ENCODE results near the gene NLRP8. TPM values are rescaled to one million over a fixed set of nuclear protein-coding genes. Genes with fewer than 3 reads are reported as not detected.
"Not testable (repeated sequence)": the region's sequence is repeated elsewhere in the genome, so short reads cannot be mapped to it uniquely, and the experiment has no call there.

Gene NLRP8
- total RNA-seq = not detected

- Mint-ChIP-seq H3K36me3 (no peaks in the 10 kb centered on the region), H3K27me3 (peaks cover 0 to 2% of the 10 kb centered on the region in 2 donors), H3K4me3 (no peak within 1 kb of the TSS), H3K27ac (no peak within 1 kb of the TSS), H3K9me3 (peaks cover 14% of the 10 kb centered on the region), H3K4me1 (ENCODE audit: low read depth in 2 of 2) (no peaks in the 10 kb centered on the region)
- no peak for ATAC-seq
- DNase-seq (ENCODE audit: low spot score) = no peak
These were observed at the start of gene NLRP8 for GRCh38 chr19:55947532-55947931. NLRP8 (plus strand) TSS chr19:55947832.

- H3K36me3 Mint-ChIP-seq = no peaks in the 10 kb centered on the region
- no peak overlapping the region for H3K27ac Mint-ChIP-seq
- no peaks in the 10 kb centered on the region for H3K27me3 Mint-ChIP-seq
- no peaks in the 10 kb centered on the region for H3K4me1 Mint-ChIP-seq (ENCODE audit: low read depth in 2 of 2)
- no peak overlapping the region for H3K4me3 Mint-ChIP-seq
- ATAC-seq (no peak), DNase-seq (ENCODE audit: low spot score) (no peak)
- peaks cover 4% of the 10 kb centered on the region for H3K9me3 Mint-ChIP-seq
These were observed 48.7 kb upstream of the NLRP8 start for GRCh38 chr19:55898911-55899310.

- H3K27ac Mint-ChIP-seq = no peak overlapping the region
- ATAC-seq (no peak), DNase-seq (ENCODE audit: low spot score) (no peak)
- no peaks in the 10 kb centered on the region for H3K27me3 Mint-ChIP-seq
- no peak overlapping the region for H3K4me3 Mint-ChIP-seq
- H3K9me3 Mint-ChIP-seq = peaks cover 8% of the 10 kb centered on the region
- H3K36me3 Mint-ChIP-seq = no peaks in the 10 kb centered on the region
- H3K4me1 Mint-ChIP-seq (ENCODE audit: low read depth in 2 of 2) = no peaks in the 10 kb centered on the region
These were observed 46.1 kb upstream of the NLRP8 start for GRCh38 chr19:55901369-55902079.

GRCh38 chr19:55902080-55902751, 45.4 kb upstream of the NLRP8 start:
- Mint-ChIP-seq H3K4me1 (ENCODE audit: low read depth in 2 of 2) (no peaks in the 10 kb centered on the region), H3K9me3 (peaks cover 8% of the 10 kb centered on the region), H3K36me3 (no peaks in the 10 kb centered on the region), H3K4me3 (no peak overlapping the region), H3K27ac (no peak overlapping the region), H3K27me3 (no peaks in the 10 kb centered on the region)
- no peak for DNase-seq (ENCODE audit: low spot score)
- no peak for ATAC-seq

- Mint-ChIP-seq H3K27ac (no peak overlapping the region), H3K9me3 (peaks cover 12% of the 10 kb centered on the region), H3K4me1 (ENCODE audit: low read depth in 2 of 2) (no peaks in the 10 kb centered on the region), H3K4me3 (no peak overlapping the region), H3K36me3 (peaks cover 7% of the 10 kb centered on the region), H3K27me3 (peaks cover 0 to 12% of the 10 kb centered on the region in 2 donors)
- DNase-seq (ENCODE audit: low spot score) (no peak), ATAC-seq (no peak)
These were observed 40.3 kb upstream of the NLRP8 start for GRCh38 chr19:55907286-55907685.

GRCh38 chr19:55907746-55908145, 39.9 kb upstream of the NLRP8 start:
- ATAC-seq = no peak

GRCh38 chr19:55909801-55910200, 37.8 kb upstream of the NLRP8 start:
- Mint-ChIP-seq H3K9me3 (peaks cover 4% of the 10 kb centered on the region), H3K36me3 (peaks cover 10% of the 10 kb centered on the region), H3K27me3 (peaks cover 0 to 12% of the 10 kb centered on the region in 2 donors), H3K4me1 (ENCODE audit: low read depth in 2 of 2) (no peaks in the 10 kb centered on the region), H3K4me3 (no peak overlapping the region), H3K27ac (no peak overlapping the region)
- DNase-seq (ENCODE audit: low spot score) (no peak), ATAC-seq (no peak)

More at GRCh38 chr19:55907746-55908145, 39.9 kb upstream of the NLRP8 start:
- Mint-ChIP-seq H3K9me3 (peaks cover 12% of the 10 kb centered on the region), H3K27ac (no peak overlapping the region), H3K27me3 (peaks cover 0 to 12% of the 10 kb centered on the region in 2 donors), H3K4me1 (ENCODE audit: low read depth in 2 of 2) (no peaks in the 10 kb centered on the region), H3K36me3 (peaks cover 7% of the 10 kb centered on the region), H3K4me3 (no peak overlapping the region)
- DNase-seq (ENCODE audit: low spot score) = no peak

- Mint-ChIP-seq H3K36me3 (peaks cover 19% of the 10 kb centered on the region), H3K4me3 (no peak overlapping the region), H3K4me1 (ENCODE audit: low read depth in 2 of 2) (no peaks in the 10 kb centered on the region), H3K27ac (no peak overlapping the region), H3K9me3 (peaks cover 4% of the 10 kb centered on the region), H3K27me3 (peaks cover 0 to 14% of the 10 kb centered on the region in 2 donors)
- no peak for DNase-seq (ENCODE audit: low spot score)
- ATAC-seq = no peak
These were observed 34.7 kb upstream of the NLRP8 start for GRCh38 chr19:55912916-55913315.

- no peak overlapping the region for H3K4me3 Mint-ChIP-seq
- no peak overlapping the region for H3K27ac Mint-ChIP-seq
- peaks cover 5% of the 10 kb centered on the region for H3K9me3 Mint-ChIP-seq
- ATAC-seq (no peak), DNase-seq (ENCODE audit: low spot score) (no peak)
- peaks cover 0 to 19% of the 10 kb centered on the region in 2 donors for H3K27me3 Mint-ChIP-seq
- H3K4me1 Mint-ChIP-seq (ENCODE audit: low read depth in 2 of 2) = no peaks in the 10 kb centered on the region
- peaks cover 25% of the 10 kb centered on the region for H3K36me3 Mint-ChIP-seq
These were observed 33.9 kb upstream of the NLRP8 start for GRCh38 chr19:55913643-55914268.

- ATAC-seq = no peak
- no peak overlapping the region for H3K4me3 Mint-ChIP-seq
- peaks cover 4% of the 10 kb centered on the region for H3K36me3 Mint-ChIP-seq
- no peaks in the 10 kb centered on the region for H3K4me1 Mint-ChIP-seq (ENCODE audit: low read depth in 2 of 2)
- H3K27ac Mint-ChIP-seq = no peak overlapping the region
- DNase-seq (ENCODE audit: low spot score) = no peak
- no peaks in the 10 kb centered on the region for H3K27me3 Mint-ChIP-seq
- peaks cover 9% of the 10 kb centered on the region for H3K9me3 Mint-ChIP-seq
These were observed 24.1 kb upstream of the NLRP8 start for GRCh38 chr19:55923556-55923955.

GRCh38 chr19:55927991-55928390, 19.6 kb upstream of the NLRP8 start:
- Mint-ChIP-seq H3K27ac (no peak overlapping the region), H3K4me1 (ENCODE audit: low read depth in 2 of 2) (no peaks in the 10 kb centered on the region), H3K4me3 (no peak overlapping the region), H3K36me3 (peaks cover 4% of the 10 kb centered on the region), H3K27me3 (no peaks in the 10 kb centered on the region), H3K9me3 (peaks cover 5% of the 10 kb centered on the region)
- no peak for ATAC-seq
- no peak for DNase-seq (ENCODE audit: low spot score)

GRCh38 chr19:55929258-55929657, 18.4 kb upstream of the NLRP8 start:
- H3K36me3 Mint-ChIP-seq; H3K27ac Mint-ChIP-seq; H3K27me3 Mint-ChIP-seq; H3K9me3 Mint-ChIP-seq; H3K4me1 Mint-ChIP-seq (ENCODE audit: low read depth in 2 of 2); ATAC-seq; H3K4me3 Mint-ChIP-seq; DNase-seq (ENCODE audit: low spot score): not testable (repeated sequence)

- ATAC-seq = no peak
These were observed 16.6 kb upstream of the NLRP8 start for GRCh38 chr19:55930996-55931515.

GRCh38 chr19:55931936-55932386, 15.7 kb upstream of the NLRP8 start, which contains the start of gene NLRP13:
NLRP13 (minus strand) TSS chr19:55932336; CDS start chr19:55932311, 25 bp downstream.
- H3K27ac Mint-ChIP-seq = no peak within 1 kb of the TSS
- peaks cover 3% of the 10 kb centered on the region for H3K9me3 Mint-ChIP-seq
- H3K27me3 Mint-ChIP-seq = no peaks in the 10 kb centered on the region
- H3K4me3 Mint-ChIP-seq = no peak within 1 kb of the TSS
- H3K36me3 Mint-ChIP-seq = no peaks in the 10 kb centered on the region
- DNase-seq (ENCODE audit: low spot score) = no peak
- no peak for ATAC-seq
- no peaks in the 10 kb centered on the region for H3K4me1 Mint-ChIP-seq (ENCODE audit: low read depth in 2 of 2)

More at GRCh38 chr19:55930996-55931515, 16.6 kb upstream of the NLRP8 start:
- DNase-seq (ENCODE audit: low spot score) = no peak
- no peak overlapping the region for H3K27ac Mint-ChIP-seq
- H3K36me3 Mint-ChIP-seq = no peaks in the 10 kb centered on the region
- no peaks in the 10 kb centered on the region for H3K27me3 Mint-ChIP-seq
- H3K9me3 Mint-ChIP-seq = peaks cover 3% of the 10 kb centered on the region
- H3K4me1 Mint-ChIP-seq (ENCODE audit: low read depth in 2 of 2) = no peaks in the 10 kb centered on the region
- H3K4me3 Mint-ChIP-seq = no peak overlapping the region

Data from natural killer cell treated with Interleukin-12 subunit alpha and Interleukin-12 subunit beta and Interleukin-15 and Interleukin-18, amount 100 ng/mL, for 72 hours (primary cell).